ENCODE measurements around the gene KLK7.
A peak's percentile ranks its signal among the peaks of the same experiment; 100 is the strongest.

KLK7 gene

GRCh38 chr19:50959731-50960500 lies 23.8 kb downstream of the KLK7 start:
- Histone ChIP-seq H3K79me2 (ENCODE audit: control insufficient read depth, insufficient read depth, low read length) (no peaks in the 10 kb centered on the region), H3K56ac (ENCODE audit: low read length) (no peak overlapping the region), H3K27ac (ENCODE audit: low read depth, low read length) (no peak overlapping the region), H2BK15ac (replicated peaks; ENCODE audit: low read depth) (no peak overlapping the region), H3K36me3 (ENCODE audit: control insufficient read depth, insufficient read depth, low read length) (no peaks in the 10 kb centered on the region), H3K18ac (ENCODE audit: low read length) (no peak overlapping the region), H3K23ac (ENCODE audit: low read length) (no peak overlapping the region), H2BK120ac (ENCODE audit: low read depth, low read length) (no peak overlapping the region), H3K4me1 (ENCODE audit: control insufficient read depth, low read depth, low read length) (no peaks in the 10 kb centered on the region), H3K27me3 (ENCODE audit: insufficient read depth, low read length, poor library complexity) (no peaks in the 10 kb centered on the region), H3K9ac (ENCODE audit: low read length) (no peak overlapping the region), H2AK5ac (ENCODE audit: low read length) (no peak overlapping the region), H4K8ac (ENCODE audit: low read depth, low read length) (no peak overlapping the region), H4K5ac (ENCODE audit: low read length) (no peak overlapping the region), H3K4me2 (ENCODE audit: low read length) (no peak overlapping the region), H3K4ac (ENCODE audit: low read depth, low read length) (no peak overlapping the region), H2BK5ac (ENCODE audit: low read length) (no peak overlapping the region), H3K79me1 (ENCODE audit: low read length) (no peaks in the 10 kb centered on the region), H3K4me3 (ENCODE audit: low read length) (no peak overlapping the region)
- no peak for DNase-seq
- WGBS (ENCODE audit: extremely low coverage, insufficient coverage, low lambda C conversion rate), result no CpG with 5 or more reads among the region's 9 CpGs

GRCh38 chr19:50957587-50957986 lies 26.1 kb downstream of the KLK7 start:
- WGBS (ENCODE audit: extremely low coverage, insufficient coverage, low lambda C conversion rate), result no CpG with 5 or more reads among the region's 8 CpGs
- no peaks in the 10 kb centered on the region for H3K4me1 ChIP-seq (ENCODE audit: control insufficient read depth, low read depth, low read length)
- no peak overlapping the region for H2AK5ac ChIP-seq (ENCODE audit: low read length)
- H2BK120ac ChIP-seq (ENCODE audit: low read depth, low read length), result no peak overlapping the region
- H3K4ac ChIP-seq (ENCODE audit: low read depth, low read length), result no peak overlapping the region
- H3K4me2 ChIP-seq (ENCODE audit: low read length), result no peak overlapping the region
- no peaks in the 10 kb centered on the region for H3K79me2 ChIP-seq (ENCODE audit: control insufficient read depth, insufficient read depth, low read length)
- no peak for DNase-seq
- no peak overlapping the region for H3K56ac ChIP-seq (ENCODE audit: low read length)
- no peak overlapping the region for H2BK5ac ChIP-seq (ENCODE audit: low read length)
- H2BK15ac ChIP-seq (replicated peaks; ENCODE audit: low read depth), result no peak overlapping the region
- no peak overlapping the region for H4K5ac ChIP-seq (ENCODE audit: low read length)
- H3K27me3 ChIP-seq (ENCODE audit: insufficient read depth, low read length, poor library complexity), result no peaks in the 10 kb centered on the region
- H3K4me3 ChIP-seq (ENCODE audit: low read length), result no peak overlapping the region
- H3K79me1 ChIP-seq (ENCODE audit: low read length), result no peaks in the 10 kb centered on the region
- H4K8ac ChIP-seq (ENCODE audit: low read depth, low read length), result no peak overlapping the region
- H3K27ac ChIP-seq (ENCODE audit: low read depth, low read length), result no peak overlapping the region
- no peaks in the 10 kb centered on the region for H3K36me3 ChIP-seq (ENCODE audit: control insufficient read depth, insufficient read depth, low read length)
- H3K18ac ChIP-seq (ENCODE audit: low read length), result no peak overlapping the region
- H3K23ac ChIP-seq (ENCODE audit: low read length), result no peak overlapping the region
- no peak overlapping the region for H3K9ac ChIP-seq (ENCODE audit: low read length)

- no peak within 1 kb of the TSS for H3K23ac ChIP-seq (ENCODE audit: low read length)
- no peaks in the 10 kb centered on the region for H3K27me3 ChIP-seq (ENCODE audit: insufficient read depth, low read length, poor library complexity)
- H3K79me2 ChIP-seq (ENCODE audit: control insufficient read depth, insufficient read depth, low read length), result no peaks in the 10 kb centered on the region
- no peak within 1 kb of the TSS for H2BK120ac ChIP-seq (ENCODE audit: low read depth, low read length)
- H3K18ac ChIP-seq (ENCODE audit: low read length), result no peak within 1 kb of the TSS
- no peaks in the 10 kb centered on the region for H3K4me1 ChIP-seq (ENCODE audit: control insufficient read depth, low read depth, low read length)
- no peak within 1 kb of the TSS for H2BK5ac ChIP-seq (ENCODE audit: low read length)
- H3K4me2 ChIP-seq (ENCODE audit: low read length), result no peak within 1 kb of the TSS
- no peak within 1 kb of the TSS for H4K8ac ChIP-seq (ENCODE audit: low read depth, low read length)
- peak; percentile 45 for DNase-seq
- no peak within 1 kb of the TSS for H3K9ac ChIP-seq (ENCODE audit: low read length)
- no peak within 1 kb of the TSS for H3K4me3 ChIP-seq (ENCODE audit: low read length)
- H2BK15ac ChIP-seq (replicated peaks; ENCODE audit: low read depth), result no peak within 1 kb of the TSS
- H3K36me3 ChIP-seq (ENCODE audit: control insufficient read depth, insufficient read depth, low read length), result no peaks in the 10 kb centered on the region
- H3K4ac ChIP-seq (ENCODE audit: low read depth, low read length), result no peak within 1 kb of the TSS
- H3K79me1 ChIP-seq (ENCODE audit: low read length), result no peaks in the 10 kb centered on the region
- H3K27ac ChIP-seq (ENCODE audit: low read depth, low read length), result no peak within 1 kb of the TSS
- no peak within 1 kb of the TSS for H3K56ac ChIP-seq (ENCODE audit: low read length)
- no peak within 1 kb of the TSS for H4K5ac ChIP-seq (ENCODE audit: low read length)
- H2AK5ac ChIP-seq (ENCODE audit: low read length), result no peak within 1 kb of the TSS
- no CpG with 5 or more reads among the region's 7 CpGs for WGBS (ENCODE audit: extremely low coverage, insufficient coverage, low lambda C conversion rate)
Measured at GRCh38 chr19:50952910-50953309, 30.8 kb downstream of the KLK7 start, which contains the start of gene KLK5. Gene KLK5, minus strand, starts transcription at chr19:50953038. Its CDS starts 381 bp downstream, at chr19:50952657.

- no peak overlapping the region for H3K56ac ChIP-seq (ENCODE audit: low read length)
- H3K27ac ChIP-seq (ENCODE audit: low read depth, low read length), result no peak overlapping the region
- no peak overlapping the region for H2BK15ac ChIP-seq (replicated peaks; ENCODE audit: low read depth)
- no peaks in the 10 kb centered on the region for H3K36me3 ChIP-seq (ENCODE audit: control insufficient read depth, insufficient read depth, low read length)
- H3K4ac ChIP-seq (ENCODE audit: low read depth, low read length), result no peak overlapping the region
- no peak overlapping the region for H2BK5ac ChIP-seq (ENCODE audit: low read length)
- no peak overlapping the region for H3K23ac ChIP-seq (ENCODE audit: low read length)
- no peaks in the 10 kb centered on the region for H3K79me2 ChIP-seq (ENCODE audit: control insufficient read depth, insufficient read depth, low read length)
- H3K4me2 ChIP-seq (ENCODE audit: low read length), result no peak overlapping the region
- H3K4me3 ChIP-seq (ENCODE audit: low read length), result no peak overlapping the region
- H4K8ac ChIP-seq (ENCODE audit: low read depth, low read length), result no peak overlapping the region
- peak; percentile 11 for DNase-seq
- no peak overlapping the region for H3K18ac ChIP-seq (ENCODE audit: low read length)
- no peak overlapping the region for H2BK120ac ChIP-seq (ENCODE audit: low read depth, low read length)
- no peak overlapping the region for H4K5ac ChIP-seq (ENCODE audit: low read length)
- WGBS (ENCODE audit: extremely low coverage, insufficient coverage, low lambda C conversion rate), result no CpG with 5 or more reads among the region's 19 CpGs
- H3K4me1 ChIP-seq (ENCODE audit: control insufficient read depth, low read depth, low read length), result no peaks in the 10 kb centered on the region
- H3K27me3 ChIP-seq (ENCODE audit: insufficient read depth, low read length, poor library complexity), result no peaks in the 10 kb centered on the region
- H3K9ac ChIP-seq (ENCODE audit: low read length), result no peak overlapping the region
- no peak overlapping the region for H2AK5ac ChIP-seq (ENCODE audit: low read length)
- no peaks in the 10 kb centered on the region for H3K79me1 ChIP-seq (ENCODE audit: low read length)
Measured at GRCh38 chr19:50949861-50950260, 33.9 kb downstream of the KLK7 start.

- Histone ChIP-seq H3K79me1 (ENCODE audit: low read length) (no peaks in the 10 kb centered on the region), H2AK5ac (ENCODE audit: low read length) (no peak overlapping the region), H3K36me3 (ENCODE audit: control insufficient read depth, insufficient read depth, low read length) (no peaks in the 10 kb centered on the region), H3K4me1 (ENCODE audit: control insufficient read depth, low read depth, low read length) (no peaks in the 10 kb centered on the region), H4K8ac (ENCODE audit: low read depth, low read length) (no peak overlapping the region), H3K4ac (ENCODE audit: low read depth, low read length) (no peak overlapping the region), H3K79me2 (ENCODE audit: control insufficient read depth, insufficient read depth, low read length) (no peaks in the 10 kb centered on the region), H3K23ac (ENCODE audit: low read length) (no peak overlapping the region), H2BK5ac (ENCODE audit: low read length) (no peak overlapping the region), H3K4me2 (ENCODE audit: low read length) (no peak overlapping the region), H3K27me3 (ENCODE audit: insufficient read depth, low read length, poor library complexity) (no peaks in the 10 kb centered on the region), H2BK15ac (replicated peaks; ENCODE audit: low read depth) (no peak overlapping the region), H3K27ac (ENCODE audit: low read depth, low read length) (no peak overlapping the region), H3K9ac (ENCODE audit: low read length) (no peak overlapping the region), H2BK120ac (ENCODE audit: low read depth, low read length) (no peak overlapping the region), H3K56ac (ENCODE audit: low read length) (no peak overlapping the region), H3K4me3 (ENCODE audit: low read length) (no peak overlapping the region), H4K5ac (ENCODE audit: low read length) (no peak overlapping the region), H3K18ac (ENCODE audit: low read length) (no peak overlapping the region)
- no CpG with 5 or more reads among the region's 4 CpGs for WGBS (ENCODE audit: extremely low coverage, insufficient coverage, low lambda C conversion rate)
- no peak for DNase-seq
Measured at GRCh38 chr19:50947123-50947522, 36.6 kb downstream of the KLK7 start.

GRCh38 chr19:50944795-50945194 lies 38.9 kb downstream of the KLK7 start:
- no peak overlapping the region for H3K56ac ChIP-seq (ENCODE audit: low read length)
- no CpG with 5 or more reads among the region's 4 CpGs for WGBS (ENCODE audit: extremely low coverage, insufficient coverage, low lambda C conversion rate)

More at GRCh38 chr19:50944795-50945194, 38.9 kb downstream of the KLK7 start:
- Histone ChIP-seq H3K23ac (ENCODE audit: low read length) (no peak overlapping the region), H2BK120ac (ENCODE audit: low read depth, low read length) (no peak overlapping the region), H3K27me3 (ENCODE audit: insufficient read depth, low read length, poor library complexity) (no peaks in the 10 kb centered on the region), H3K18ac (ENCODE audit: low read length) (no peak overlapping the region), H3K4me3 (ENCODE audit: low read length) (no peak overlapping the region), H3K4me1 (ENCODE audit: control insufficient read depth, low read depth, low read length) (no peaks in the 10 kb centered on the region), H2AK5ac (ENCODE audit: low read length) (no peak overlapping the region), H3K27ac (ENCODE audit: low read depth, low read length) (no peak overlapping the region), H3K36me3 (ENCODE audit: control insufficient read depth, insufficient read depth, low read length) (no peaks in the 10 kb centered on the region), H3K4me2 (ENCODE audit: low read length) (no peak overlapping the region), H3K79me2 (ENCODE audit: control insufficient read depth, insufficient read depth, low read length) (no peaks in the 10 kb centered on the region), H4K5ac (ENCODE audit: low read length) (no peak overlapping the region), H3K9ac (ENCODE audit: low read length) (no peak overlapping the region), H4K8ac (ENCODE audit: low read depth, low read length) (no peak overlapping the region), H2BK5ac (ENCODE audit: low read length) (no peak overlapping the region), H3K79me1 (ENCODE audit: low read length) (no peaks in the 10 kb centered on the region), H2BK15ac (replicated peaks; ENCODE audit: low read depth) (no peak overlapping the region), H3K4ac (ENCODE audit: low read depth, low read length) (no peak overlapping the region)
- DNase-seq, result no peak
